Measurements from ENCODE around the gene AZGP1. TPM values are rescaled to one million over a fixed set of nuclear protein-coding genes. Genes with fewer than 3 reads are reported as not detected.

AZGP1 gene
- total and polyA plus RNA-seq, 7 donors: 0.49 to 2.4 (median 0.73) TPM

- Histone ChIP-seq H3K9me3 (no peaks in the 10 kb centered on the region), H3K4me3 (no peak overlapping the region), H3K4me1 (no peaks in the 10 kb centered on the region), H3K27me3 (ENCODE audit: insufficient read depth in 3 of 3, low read length in 2 of 3) (no peaks in the 10 kb centered on the region), H3K36me3 (ENCODE audit: insufficient read depth in 1 of 2, low read depth in 1 of 2) (no peaks in the 10 kb centered on the region), H3K27ac (no peak overlapping the region)
- DNase-seq (no peak), ATAC-seq (no peak)
- 64 to 65% (median 65%) methylated on average over 14 of the region's 14 CpGs for WGBS, 3 donors
- intact Hi-C loops (cut with DNase I): no loop called here
- TF ChIP-seq CTCF (IDR thresholded peaks at IDR 0.05): no peak
Observed at GRCh38 chr7:100003711-100004661, 28.2 kb upstream of the AZGP1 start.

DNA sequence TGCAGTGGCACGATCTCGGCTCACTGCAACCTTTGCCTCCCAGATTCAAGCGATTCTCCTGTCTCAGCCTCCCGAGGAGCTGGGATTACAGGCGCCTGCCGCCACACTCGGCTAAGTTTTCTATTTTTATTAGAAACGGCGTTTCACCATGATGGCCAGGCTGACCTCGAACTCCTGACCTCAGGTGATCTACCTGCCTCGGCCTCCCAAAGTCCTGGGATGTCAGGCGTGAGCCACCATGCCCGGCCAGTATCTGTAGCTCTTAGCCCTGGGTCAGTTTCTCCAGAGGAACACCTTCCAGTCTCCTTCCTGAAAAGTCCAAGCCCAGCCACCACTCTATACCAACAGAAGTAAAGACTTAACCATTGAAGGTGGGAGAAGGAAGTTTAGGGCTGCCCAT is 24.4 kb upstream of the AZGP1 start:
- Histone ChIP-seq H3K9me3 (no peaks in the 10 kb centered on the region), H3K4me1 (no peaks in the 10 kb centered on the region), H3K36me3 (ENCODE audit: insufficient read depth in 1 of 2, low read depth in 1 of 2) (no peaks in the 10 kb centered on the region), H3K27ac (no peak overlapping the region), H3K27me3 (ENCODE audit: insufficient read depth in 3 of 3, low read length in 2 of 3) (no peaks in the 10 kb centered on the region), H3K4me3 (no peak overlapping the region)
- DNase-seq: no peak
- no peak for ATAC-seq
- 86 to 93% (median 87%) methylated on average over 13 of the region's 13 CpGs for WGBS, 3 donors
- intact Hi-C loops (cut with DNase I): no loop called here
- TF ChIP-seq CTCF (IDR thresholded peaks at IDR 0.05): no peak

DNA sequence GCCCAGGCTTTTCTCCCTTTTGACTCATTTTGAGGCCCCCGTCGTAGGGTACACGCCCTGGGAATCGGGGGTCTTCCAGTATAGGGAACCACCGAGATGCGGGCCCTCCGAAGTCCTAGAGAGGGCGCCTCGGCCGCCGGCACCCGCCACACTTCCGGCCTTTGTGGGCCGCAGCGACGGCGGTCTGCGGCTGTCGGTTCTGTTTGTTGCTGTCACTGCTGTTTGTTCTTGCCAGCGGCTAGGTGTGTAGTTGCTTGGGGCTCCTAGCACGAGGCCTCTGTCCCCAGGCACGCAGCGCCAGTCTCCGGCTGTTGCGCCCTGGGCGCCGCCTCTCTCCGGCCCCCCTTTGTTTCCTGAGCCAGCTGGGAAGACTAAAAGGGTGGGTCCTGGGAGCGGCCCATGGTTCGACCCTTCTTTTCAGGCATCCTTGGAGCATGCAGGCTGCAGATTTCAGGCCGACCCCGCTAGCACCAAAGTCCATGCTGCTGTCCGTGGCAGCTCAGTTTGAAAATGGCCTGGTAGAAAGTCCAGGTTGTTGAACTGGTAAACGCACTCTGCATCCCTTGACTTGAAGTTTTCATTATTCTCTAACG is 21.8 kb upstream of the AZGP1 start:
- H3K27me3 ChIP-seq (ENCODE audit: insufficient read depth in 3 of 3, low read length in 2 of 3): no peaks in the 10 kb centered on the region

DNA sequence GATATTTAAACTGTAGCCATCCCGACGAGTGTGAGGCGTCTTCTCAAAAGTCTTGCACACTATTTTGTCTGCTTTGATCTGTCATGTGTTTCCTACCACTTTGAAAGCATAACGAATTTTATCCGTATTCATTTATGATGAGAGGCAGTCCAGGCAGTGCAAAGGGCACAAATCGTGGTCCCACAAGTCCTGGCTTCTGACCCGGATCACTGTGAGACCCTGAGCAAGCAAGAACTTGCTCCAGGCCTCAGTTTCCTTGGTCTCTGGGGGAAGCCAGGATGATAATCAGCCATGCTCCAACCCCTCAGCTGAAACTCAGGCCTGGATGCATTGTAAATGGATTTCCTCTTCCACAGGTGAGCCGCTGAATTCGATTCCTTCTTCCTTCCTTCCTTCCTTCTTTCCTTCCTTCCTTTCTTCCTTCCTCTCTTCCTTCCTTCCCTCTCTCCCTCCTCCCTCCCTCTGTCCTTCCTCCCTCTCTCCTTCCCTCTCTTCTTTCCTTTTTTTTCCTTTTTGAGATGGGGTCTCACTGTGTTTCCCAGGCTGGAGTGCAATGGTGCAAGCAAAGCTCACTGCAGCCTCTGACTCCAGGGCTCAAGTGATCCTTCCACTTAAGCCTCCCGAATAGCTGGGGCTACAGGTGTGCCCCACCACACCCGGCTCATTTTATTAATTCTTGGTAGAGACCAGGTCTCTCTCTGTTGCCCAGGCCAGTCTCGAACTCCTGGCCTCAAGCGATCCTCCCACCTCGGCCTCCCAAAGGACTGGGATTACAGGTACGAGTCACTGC is 21.1 kb upstream of the AZGP1 start:
- DNase-seq (no peak), ATAC-seq (no peak)
- H3K36me3 ChIP-seq (ENCODE audit: insufficient read depth in 1 of 2, low read depth in 1 of 2): no peaks in the 10 kb centered on the region
- H3K4me1 ChIP-seq: no peaks in the 10 kb centered on the region
- no peaks in the 10 kb centered on the region for H3K9me3 ChIP-seq
- no peak for TF ChIP-seq CTCF (IDR thresholded peaks at IDR 0.05)
- peak overlapping the region; percentile 66 for H3K4me3 ChIP-seq
- WGBS, 3 donors: 73 to 77% (median 75%) methylated on average over 15 of the region's 15 CpGs
- no peaks in the 10 kb centered on the region for H3K27me3 ChIP-seq (ENCODE audit: insufficient read depth in 3 of 3, low read length in 2 of 3)
- intact Hi-C loops (cut with DNase I): no loop called here
- H3K27ac ChIP-seq: peak overlapping the region; percentile 42

More for the DNA sequence above, 21.8 kb upstream of the AZGP1 start:
- Histone ChIP-seq H3K9me3 (no peaks in the 10 kb centered on the region), H3K4me1 (no peaks in the 10 kb centered on the region), H3K4me3 (peak overlapping the region; percentile 66), H3K27ac (peak overlapping the region; percentile 42), H3K36me3 (ENCODE audit: insufficient read depth in 1 of 2, low read depth in 1 of 2) (no peaks in the 10 kb centered on the region)
- DNase-seq (peak; percentile 45 to 69), ATAC-seq (peak; percentile 27 to 75 (median 70))
- WGBS, 3 donors: 3 to 6% (median 5%) methylated on average over 35 of the region's 35 CpGs
- peak; percentile 31 for TF ChIP-seq CTCF (IDR thresholded peaks at IDR 0.05)
- intact Hi-C loops (cut with DNase I): no loop called here

Data from psoas muscle (tissue), 8 donors.